Measurements from ENCODE around the gene LOC128125822.

GRCh38 chr6:63572044-63572746 is at the start of gene LOC128125822, which contains the start of gene PTP4A1:
- TF ChIP-seq, protein P1, sequence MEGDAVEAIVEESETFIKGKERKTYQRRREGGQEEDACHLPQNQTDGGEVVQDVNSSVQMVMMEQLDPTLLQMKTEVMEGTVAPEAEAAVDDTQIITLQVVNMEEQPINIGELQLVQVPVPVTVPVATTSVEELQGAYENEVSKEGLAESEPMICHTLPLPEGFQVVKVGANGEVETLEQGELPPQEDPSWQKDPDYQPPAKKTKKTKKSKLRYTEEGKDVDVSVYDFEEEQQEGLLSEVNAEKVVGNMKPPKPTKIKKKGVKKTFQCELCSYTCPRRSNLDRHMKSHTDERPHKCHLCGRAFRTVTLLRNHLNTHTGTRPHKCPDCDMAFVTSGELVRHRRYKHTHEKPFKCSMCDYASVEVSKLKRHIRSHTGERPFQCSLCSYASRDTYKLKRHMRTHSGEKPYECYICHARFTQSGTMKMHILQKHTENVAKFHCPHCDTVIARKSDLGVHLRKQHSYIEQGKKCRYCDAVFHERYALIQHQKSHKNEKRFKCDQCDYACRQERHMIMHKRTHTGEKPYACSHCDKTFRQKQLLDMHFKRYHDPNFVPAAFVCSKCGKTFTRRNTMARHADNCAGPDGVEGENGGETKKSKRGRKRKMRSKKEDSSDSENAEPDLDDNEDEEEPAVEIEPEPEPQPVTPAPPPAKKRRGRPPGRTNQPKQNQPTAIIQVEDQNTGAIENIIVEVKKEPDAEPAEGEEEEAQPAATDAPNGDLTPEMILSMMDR (IDR thresholded peaks at IDR 0.05): no peak
- peak in 1 of 2 donors; percentile 93 for TF ChIP-seq POLR2A (IDR thresholded peaks at IDR 0.05)

All from lower leg skin (tissue), 3 donors.